Caco-2 (cell line): Measurements from ENCODE around the gene IQGAP3. TPM values are rescaled to one million over a fixed set of nuclear protein-coding genes. Genes with fewer than 3 reads are reported as not detected.

ENCODE experiments used
- Bru-seq: library from RNA; stranded (reverse); fragments of 400-500 nt; gene quantifications from one replicate; lab custom pipeline; 2021; lab: Mats Ljungman, UMichigan
- BruChase-seq, 2 experiments: library from RNA; stranded (reverse); fragments of 400-500 nt; gene quantifications; one replicate each; lab custom pipeline; 2021; lab: Mats Ljungman, UMichigan
- BruUV-seq: library from RNA; stranded (reverse); fragments of 400-500 nt; replicated peaks from 2 replicates; lab custom pipeline; 2021; lab: Mats Ljungman, UMichigan
- CTCF ChIA-PET: fragments of 300-600 bp; sonication (Branson Sonifier 250); formaldehyde crosslinking; loops from one replicate; lab custom pipeline; 2022; ENCODE audit warnings: antibody characterized with exemption; lab: Charles Lee
- POLR2A ChIA-PET: fragments of 300-600 bp; sonication (Branson Sonifier 250); formaldehyde crosslinking; loops from one replicate; lab custom pipeline; 2022; ENCODE audit warnings: antibody characterized with exemption; lab: Charles Lee
- DNase-seq, 2 experiments: peaks; one replicate each; pipeline versions ENCODE4 v3.0.0 to v3.0.0-alpha.2; 2020 to 2022
- H3K27me3 ChIP-seq: replicated peaks from 2 replicates; pipeline ENCODE4 v1.6.0; 2011; ENCODE audit warnings: low read length; ENCODE audit not compliant: control insufficient read depth, insufficient read depth
- H3K36me3 ChIP-seq: 2 replicates; pipeline ENCODE4 v1.5.1; 2011; ENCODE audit warnings: low read length; ENCODE audit not compliant: control insufficient read depth, insufficient read depth
- H3K4me1 ChIP-seq: fragments of 250-450 bp; sonication (Bioruptor Pico); 2 replicates; pipeline ENCODE4 v1.5.1; 2020; ENCODE audit warnings: mild to moderate bottlenecking
- H3K4me3 ChIP-seq: 2 replicates; pipeline ENCODE4 v1.5.1; 2011; ENCODE audit warnings: low read depth, mild to moderate bottlenecking, control low read depth, low read length
- H3K9me3 ChIP-seq: fragments of 250-450 bp; sonication (Bioruptor Pico); 2 replicates; pipeline ENCODE4 v1.5.1; 2020; ENCODE audit warnings: mild to moderate bottlenecking, moderate library complexity
- H3K27ac Mint-ChIP-seq: one replicate; pipeline ENCODE4 v1.8.0; 2022; ENCODE audit warnings: mixed read lengths; ENCODE audit not compliant: unreplicated experiment
- H3K27me3 Mint-ChIP-seq: one replicate; pipeline ENCODE4 v1.8.0; 2022; ENCODE audit warnings: mixed read lengths; ENCODE audit not compliant: insufficient read depth, unreplicated experiment
- H3K36me3 Mint-ChIP-seq: one replicate; pipeline ENCODE4 v1.8.0; 2022; ENCODE audit warnings: mild to moderate bottlenecking, mixed read lengths; ENCODE audit not compliant: insufficient read depth, unreplicated experiment
- H3K4me1 Mint-ChIP-seq: one replicate; pipeline ENCODE4 v1.8.0; 2022; ENCODE audit warnings: low read depth, mixed read lengths; ENCODE audit not compliant: unreplicated experiment
- H3K4me3 Mint-ChIP-seq: one replicate; pipeline ENCODE4 v1.8.0; 2022; ENCODE audit warnings: mild to moderate bottlenecking, moderate library complexity, mixed read lengths; ENCODE audit not compliant: unreplicated experiment
- H3K9me3 Mint-ChIP-seq: one replicate; pipeline ENCODE4 v1.8.0; 2022; ENCODE audit warnings: mixed read lengths; ENCODE audit not compliant: unreplicated experiment
- intact Hi-C: fragments of 100-400 bp; cut with micrococcal nuclease; formaldehyde crosslinking; loops from one replicate; pipeline ENCODE4 v1.10.0; 2022; ENCODE audit not compliant: unreplicated experiment
- long read RNA-seq: library from polyadenylated mRNA; stranded (forward); transcript quantifications from one replicate; pipeline ENCODE4 v2.0.0, GENCODE V29; 2022
- total RNA-seq: library from RNA; stranded (reverse); gene quantifications from 2 replicates; pipeline ENCODE4 v1.2.3, GENCODE V29; 2022
- TF ChIP-seq, protein P1 (sequence below), 2 experiments: fragments of 200-600 bp in 1 of 2; IDR thresholded peaks; 1 replicate in 1 of 2; 2 replicates in 1 of 2; pipeline versions ENCODE4 v1.5.1 to v1.8.0; 2011 to 2022; ENCODE audit warnings: antibody characterized with exemption in 1 of 2, control low read depth in 1 of 2, inconsistent platforms in 1 of 2, low read depth in 1 of 2, low read length in 1 of 2, mild to moderate bottlenecking in 1 of 2, moderate library complexity in 1 of 2; ENCODE audit not compliant: insufficient read depth in 1 of 2, severe bottlenecking in 1 of 2, unreplicated experiment in 1 of 2

The IQGAP3 gene, protein sequence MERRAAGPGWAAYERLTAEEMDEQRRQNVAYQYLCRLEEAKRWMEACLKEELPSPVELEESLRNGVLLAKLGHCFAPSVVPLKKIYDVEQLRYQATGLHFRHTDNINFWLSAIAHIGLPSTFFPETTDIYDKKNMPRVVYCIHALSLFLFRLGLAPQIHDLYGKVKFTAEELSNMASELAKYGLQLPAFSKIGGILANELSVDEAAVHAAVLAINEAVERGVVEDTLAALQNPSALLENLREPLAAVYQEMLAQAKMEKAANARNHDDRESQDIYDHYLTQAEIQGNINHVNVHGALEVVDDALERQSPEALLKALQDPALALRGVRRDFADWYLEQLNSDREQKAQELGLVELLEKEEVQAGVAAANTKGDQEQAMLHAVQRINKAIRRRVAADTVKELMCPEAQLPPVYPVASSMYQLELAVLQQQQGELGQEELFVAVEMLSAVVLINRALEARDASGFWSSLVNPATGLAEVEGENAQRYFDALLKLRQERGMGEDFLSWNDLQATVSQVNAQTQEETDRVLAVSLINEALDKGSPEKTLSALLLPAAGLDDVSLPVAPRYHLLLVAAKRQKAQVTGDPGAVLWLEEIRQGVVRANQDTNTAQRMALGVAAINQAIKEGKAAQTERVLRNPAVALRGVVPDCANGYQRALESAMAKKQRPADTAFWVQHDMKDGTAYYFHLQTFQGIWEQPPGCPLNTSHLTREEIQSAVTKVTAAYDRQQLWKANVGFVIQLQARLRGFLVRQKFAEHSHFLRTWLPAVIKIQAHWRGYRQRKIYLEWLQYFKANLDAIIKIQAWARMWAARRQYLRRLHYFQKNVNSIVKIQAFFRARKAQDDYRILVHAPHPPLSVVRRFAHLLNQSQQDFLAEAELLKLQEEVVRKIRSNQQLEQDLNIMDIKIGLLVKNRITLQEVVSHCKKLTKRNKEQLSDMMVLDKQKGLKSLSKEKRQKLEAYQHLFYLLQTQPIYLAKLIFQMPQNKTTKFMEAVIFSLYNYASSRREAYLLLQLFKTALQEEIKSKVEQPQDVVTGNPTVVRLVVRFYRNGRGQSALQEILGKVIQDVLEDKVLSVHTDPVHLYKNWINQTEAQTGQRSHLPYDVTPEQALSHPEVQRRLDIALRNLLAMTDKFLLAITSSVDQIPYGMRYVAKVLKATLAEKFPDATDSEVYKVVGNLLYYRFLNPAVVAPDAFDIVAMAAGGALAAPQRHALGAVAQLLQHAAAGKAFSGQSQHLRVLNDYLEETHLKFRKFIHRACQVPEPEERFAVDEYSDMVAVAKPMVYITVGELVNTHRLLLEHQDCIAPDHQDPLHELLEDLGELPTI (N-terminal part only)
- total RNA-seq (35.8 and 37.6 TPM in 2 replicates), Bru-seq, nascent RNA (percentile 62 among the genes with signal in this experiment), BruChase-seq, experiment 1, labeled RNA remaining after a 2-hour chase (percentile 72 among the genes with signal in this experiment), BruChase-seq, experiment 2, labeled RNA remaining after a 6-hour chase (percentile 78 among the genes with signal in this experiment)
- long read RNA-seq, full-length matches to known transcripts, result 2 of 13 reads
- long read RNA-seq, partial matches to known transcripts, result 8 of 13 reads
- long read RNA-seq, other reads (novel, unspliced or antisense), result 3 of 13 reads

DNA sequence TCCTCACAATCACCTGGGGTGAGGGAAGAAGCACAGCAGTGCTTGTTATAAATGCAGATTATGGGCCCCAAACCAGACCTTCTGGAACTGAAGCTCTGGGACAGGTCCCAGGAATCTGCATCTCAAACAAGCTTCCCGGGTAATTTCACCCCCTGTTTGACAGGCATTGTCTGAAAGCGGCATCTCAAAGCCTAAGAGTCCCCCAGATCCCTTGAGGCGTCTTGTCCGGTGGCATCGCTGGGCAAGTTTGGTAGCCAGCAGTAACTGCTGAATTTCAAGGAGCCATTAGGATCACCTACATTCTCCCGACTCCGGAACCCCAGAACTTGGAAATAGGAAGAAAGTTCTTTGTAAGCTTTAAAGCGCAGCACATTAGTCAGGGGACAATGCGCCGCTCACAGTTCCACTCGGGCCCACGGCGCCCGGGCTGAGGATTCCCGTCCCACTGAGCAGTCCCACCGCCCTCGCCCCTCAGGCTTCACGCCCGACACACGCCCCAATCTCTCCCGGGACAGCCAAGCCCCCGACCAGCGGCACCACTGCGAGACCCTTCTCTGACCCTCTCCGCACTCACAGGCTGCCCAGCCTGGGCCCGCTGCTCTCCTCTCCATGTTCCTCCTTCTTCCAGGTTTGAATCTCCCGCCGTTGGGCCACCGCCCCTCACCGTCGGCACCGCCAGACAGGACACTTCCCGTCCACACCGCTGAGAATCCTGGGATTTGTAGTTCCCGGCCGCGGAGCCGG lies at the start of gene IQGAP3:
Gene IQGAP3, minus strand, starts transcription at position 647 of the 744 bp plus-strand sequence. Its CDS starts 36 bp downstream, at position 611.
- BruUV-seq, result TSS peak; percentile 80

DNA sequence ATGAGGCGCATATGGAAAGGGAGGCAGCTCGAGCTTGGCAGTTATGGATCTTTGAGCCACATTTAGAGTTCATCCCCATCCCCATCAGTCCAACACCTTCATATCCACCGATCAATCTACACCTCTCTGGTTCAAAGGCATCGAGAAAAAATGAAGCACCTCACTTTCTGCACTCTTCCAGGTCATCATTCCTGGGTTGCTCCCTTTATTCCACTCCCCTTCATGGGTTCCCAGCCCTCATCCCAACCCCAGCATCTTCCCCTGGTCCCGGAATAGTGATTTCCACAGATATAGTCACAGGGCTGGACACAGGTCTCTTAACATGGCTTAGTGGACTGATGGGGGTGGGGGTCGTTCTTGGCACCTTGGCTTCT lies 47.2 kb upstream of the IQGAP3 start:
- DNase-seq, result no peak
- intact Hi-C loops, result no loop called here
- no peak overlapping the region for H3K27ac Mint-ChIP-seq
- BruUV-seq, result no TSS peak
- H3K4me3 Mint-ChIP-seq, result no peak overlapping the region
- peaks cover 7% of the 10 kb centered on the region for H3K4me1 Mint-ChIP-seq
- CTCF ChIA-PET, result interaction anchor here (1.0 to 2.2 kb wide), 10 partner anchors 8 to 308 kb away, joined by 3 to 13 read pairs (median 4); partner anchors contain the start of gene NES
- Histone ChIP-seq H3K4me1 (0 out of 2 replicates have a peak, but pooled peaks cover 5% of the 10 kb centered on the region), H3K4me3 (no peak overlapping the region), H3K9me3 (no peaks in the 10 kb centered on the region), H3K36me3 (no peaks in the 10 kb centered on the region), H3K27me3 (no peaks in the 10 kb centered on the region; the same call in 1 of the 2 replicates)
- peaks cover 25% of the 10 kb centered on the region for H3K27me3 Mint-ChIP-seq
- POLR2A ChIA-PET, result interaction anchor here (0.6 kb wide), 1 partner anchor 106 kb away, joined by 3 read pairs; no protein-coding TSS in a partner anchor
- H3K9me3 Mint-ChIP-seq, result no peaks in the 10 kb centered on the region
- TF ChIP-seq, protein P1, sequence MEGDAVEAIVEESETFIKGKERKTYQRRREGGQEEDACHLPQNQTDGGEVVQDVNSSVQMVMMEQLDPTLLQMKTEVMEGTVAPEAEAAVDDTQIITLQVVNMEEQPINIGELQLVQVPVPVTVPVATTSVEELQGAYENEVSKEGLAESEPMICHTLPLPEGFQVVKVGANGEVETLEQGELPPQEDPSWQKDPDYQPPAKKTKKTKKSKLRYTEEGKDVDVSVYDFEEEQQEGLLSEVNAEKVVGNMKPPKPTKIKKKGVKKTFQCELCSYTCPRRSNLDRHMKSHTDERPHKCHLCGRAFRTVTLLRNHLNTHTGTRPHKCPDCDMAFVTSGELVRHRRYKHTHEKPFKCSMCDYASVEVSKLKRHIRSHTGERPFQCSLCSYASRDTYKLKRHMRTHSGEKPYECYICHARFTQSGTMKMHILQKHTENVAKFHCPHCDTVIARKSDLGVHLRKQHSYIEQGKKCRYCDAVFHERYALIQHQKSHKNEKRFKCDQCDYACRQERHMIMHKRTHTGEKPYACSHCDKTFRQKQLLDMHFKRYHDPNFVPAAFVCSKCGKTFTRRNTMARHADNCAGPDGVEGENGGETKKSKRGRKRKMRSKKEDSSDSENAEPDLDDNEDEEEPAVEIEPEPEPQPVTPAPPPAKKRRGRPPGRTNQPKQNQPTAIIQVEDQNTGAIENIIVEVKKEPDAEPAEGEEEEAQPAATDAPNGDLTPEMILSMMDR (IDR thresholded peaks at IDR 0.05; ENCODE audit: insufficient read depth in 1 of 2, low read depth in 1 of 2, low read length in 1 of 2, severe bottlenecking in 1 of 2, unreplicated experiment in 1 of 2), result no peak
- no peaks in the 10 kb centered on the region for H3K36me3 Mint-ChIP-seq

More for the DNA sequence above, at the start of gene IQGAP3:
- intact Hi-C loops, result loop anchor here (1.0 to 5.0 kb wide), 2 partner anchors 35 to 69 kb away; no protein-coding TSS in a partner anchor
- ChIA-PET CTCF (interaction anchor here (1.2 to 1.3 kb wide), 2 partner anchors 71 to 115 kb away, joined by 3 read pairs; no protein-coding TSS in a partner anchor), POLR2A (no interaction called here)
- Mint-ChIP-seq H3K27ac (peak within 1 kb of the TSS; percentile 83), H3K4me3 (peak within 1 kb of the TSS; percentile 97), H3K36me3 (peaks cover 26% of the 10 kb centered on the region), H3K4me1 (peaks cover 18% of the 10 kb centered on the region), H3K27me3 (no peaks in the 10 kb centered on the region), H3K9me3 (no peaks in the 10 kb centered on the region)
- Histone ChIP-seq H3K4me1 (peaks cover 15% of the 10 kb centered on the region; the same call in 1 of the 2 replicates), H3K36me3 (no peaks in the 10 kb centered on the region), H3K27me3 (no peaks in the 10 kb centered on the region), H3K4me3 (peak within 1 kb of the TSS; percentile 96), H3K9me3 (no peaks in the 10 kb centered on the region)
- TF ChIP-seq, protein P1 (IDR thresholded peaks at IDR 0.05; ENCODE audit: insufficient read depth in 1 of 2, low read depth in 1 of 2, low read length in 1 of 2, severe bottlenecking in 1 of 2, unreplicated experiment in 1 of 2), result no peak
- peak; percentile 91 for DNase-seq
